ENCODE measurements around the gene GAS7.
"Not testable (repeated sequence)": the region's sequence is repeated elsewhere in the genome, so short reads cannot be mapped to it uniquely, and the experiment has no call there.

GAS7 gene

GRCh38 chr17:9937241-9937761 lies 261.1 kb downstream of the GAS7 start:
- peak; percentile 27 for DNase-seq

DNA sequence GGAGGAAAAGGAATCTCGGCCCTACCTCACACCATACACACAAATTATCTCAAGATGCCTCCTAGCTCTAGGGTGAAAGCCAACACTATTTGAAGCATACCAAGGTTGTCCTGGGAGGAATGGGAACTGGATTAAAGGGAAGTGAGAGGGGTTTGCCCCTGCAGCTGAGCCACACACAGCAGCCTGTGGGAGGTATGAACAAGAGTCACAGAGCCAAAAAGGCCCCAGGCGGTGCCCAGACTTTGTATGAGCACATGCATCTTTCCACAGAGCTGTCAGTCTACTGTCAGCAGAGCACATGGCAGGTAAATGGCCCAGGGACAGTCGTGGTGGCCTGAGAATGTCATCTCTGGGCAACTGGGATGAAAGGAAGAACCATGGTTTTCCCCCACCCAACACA lies 262.3 kb downstream of the GAS7 start:
- no peak for DNase-seq

DNA sequence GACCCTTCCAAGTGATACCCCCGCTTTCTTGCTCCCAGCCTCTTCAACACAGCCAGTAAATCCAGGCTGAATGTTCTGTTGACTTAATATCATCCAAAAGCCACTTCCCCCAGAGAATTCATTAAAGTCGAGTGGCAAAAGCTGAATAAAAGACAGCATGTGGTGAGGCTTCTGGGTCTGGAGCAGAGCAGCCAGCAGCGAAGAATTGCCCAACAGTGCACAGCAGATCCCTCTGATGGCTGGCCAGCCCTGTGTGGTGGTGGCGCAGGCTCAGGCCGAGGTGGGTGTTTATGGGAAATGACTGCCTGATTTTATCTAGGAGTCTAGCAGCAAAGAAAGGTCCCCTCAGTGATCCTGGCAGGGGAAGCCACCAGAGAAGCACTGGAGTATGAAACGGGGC lies 263.0 kb downstream of the GAS7 start:
- no peak for DNase-seq

DNA sequence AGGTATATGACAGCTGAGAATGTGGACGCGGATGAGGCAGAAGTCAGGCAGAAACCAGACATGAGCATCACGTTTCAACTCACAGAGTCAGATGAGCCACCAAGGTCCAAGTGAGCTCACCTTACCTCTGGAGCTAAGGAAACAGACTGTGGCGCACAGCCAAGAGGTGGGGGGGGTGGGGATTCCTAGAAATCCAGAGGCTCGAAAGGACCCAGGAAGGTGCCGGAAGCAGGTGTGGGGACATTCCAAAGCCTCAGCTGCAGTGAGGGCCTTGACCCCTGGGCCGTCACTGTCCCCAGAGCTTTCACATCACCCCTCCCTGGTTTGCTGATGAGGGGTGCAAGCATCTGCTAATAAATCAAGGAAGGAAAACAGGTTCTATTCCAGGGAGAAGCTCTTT lies 264.1 kb downstream of the GAS7 start:
- DNase-seq: no peak

GRCh38 chr17:9932491-9932890 lies 265.9 kb downstream of the GAS7 start:
- DNase-seq: peak; percentile 31

- no peak for DNase-seq
Observed at GRCh38 chr17:9931144-9931741, 267.2 kb downstream of the GAS7 start.

GRCh38 chr17:9929871-9930270 lies 268.5 kb downstream of the GAS7 start:
- no peak for DNase-seq

- DNase-seq: peak; percentile 83
Observed at GRCh38 chr17:9928601-9929333, 269.6 kb downstream of the GAS7 start.

DNA sequence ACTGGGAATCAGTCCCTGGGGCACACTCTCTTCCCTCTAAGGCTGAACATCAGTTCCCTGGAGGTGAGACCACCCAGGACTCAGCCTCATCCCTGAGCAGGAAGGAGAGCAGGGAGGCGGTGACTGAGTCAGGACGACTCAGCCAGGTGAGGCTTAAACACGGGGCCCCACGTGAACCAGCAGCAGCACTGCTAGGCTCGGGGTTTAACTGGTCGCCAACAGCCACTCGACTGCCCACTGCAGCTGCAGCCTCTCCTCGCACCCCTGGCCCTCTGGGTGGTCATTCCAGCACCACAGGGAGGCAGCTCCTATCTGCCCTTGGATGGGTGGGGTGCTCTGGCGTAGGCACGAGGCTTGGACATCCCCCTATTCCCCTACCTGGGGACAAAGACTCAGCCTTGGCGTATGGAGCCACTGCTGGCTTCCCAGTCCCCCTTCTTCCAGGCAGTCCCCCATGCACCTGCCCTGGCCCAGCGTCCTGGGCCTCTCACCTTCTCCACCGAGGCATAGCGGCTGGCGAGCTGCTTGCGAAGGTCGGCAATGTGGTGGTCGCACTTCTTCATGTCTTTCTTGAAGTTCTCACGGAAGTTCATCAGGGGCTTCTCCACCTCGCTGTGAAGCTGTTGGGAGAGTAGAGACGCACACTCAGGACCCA lies 272.1 kb downstream of the GAS7 start:
- DNase-seq: no peak

- no peak for DNase-seq
Observed at GRCh38 chr17:9925457-9925856, 272.9 kb downstream of the GAS7 start.

DNA sequence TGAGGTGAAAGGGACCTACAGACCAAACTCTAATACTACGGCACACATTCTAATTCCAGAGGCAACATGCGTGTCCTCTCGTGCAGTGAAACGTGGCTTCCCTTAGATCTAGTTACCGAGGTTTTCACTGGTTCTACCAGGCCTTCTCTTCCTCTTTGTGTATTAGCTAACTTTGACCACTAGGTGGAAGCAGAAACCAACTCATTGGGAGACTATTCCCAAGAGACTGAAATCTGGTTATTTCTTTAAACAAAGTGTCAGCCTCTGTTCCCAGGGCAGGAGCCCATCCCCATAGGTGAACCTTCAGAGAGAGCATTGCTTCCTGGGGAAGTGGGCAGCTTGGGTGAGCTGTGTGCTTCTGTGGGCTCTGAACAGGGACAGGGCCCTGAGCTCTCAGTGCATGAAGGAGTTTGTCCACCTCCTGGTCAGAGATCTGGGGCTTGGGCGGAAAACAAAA lies 273.6 kb downstream of the GAS7 start:
- peak; percentile 73 for DNase-seq

DNA sequence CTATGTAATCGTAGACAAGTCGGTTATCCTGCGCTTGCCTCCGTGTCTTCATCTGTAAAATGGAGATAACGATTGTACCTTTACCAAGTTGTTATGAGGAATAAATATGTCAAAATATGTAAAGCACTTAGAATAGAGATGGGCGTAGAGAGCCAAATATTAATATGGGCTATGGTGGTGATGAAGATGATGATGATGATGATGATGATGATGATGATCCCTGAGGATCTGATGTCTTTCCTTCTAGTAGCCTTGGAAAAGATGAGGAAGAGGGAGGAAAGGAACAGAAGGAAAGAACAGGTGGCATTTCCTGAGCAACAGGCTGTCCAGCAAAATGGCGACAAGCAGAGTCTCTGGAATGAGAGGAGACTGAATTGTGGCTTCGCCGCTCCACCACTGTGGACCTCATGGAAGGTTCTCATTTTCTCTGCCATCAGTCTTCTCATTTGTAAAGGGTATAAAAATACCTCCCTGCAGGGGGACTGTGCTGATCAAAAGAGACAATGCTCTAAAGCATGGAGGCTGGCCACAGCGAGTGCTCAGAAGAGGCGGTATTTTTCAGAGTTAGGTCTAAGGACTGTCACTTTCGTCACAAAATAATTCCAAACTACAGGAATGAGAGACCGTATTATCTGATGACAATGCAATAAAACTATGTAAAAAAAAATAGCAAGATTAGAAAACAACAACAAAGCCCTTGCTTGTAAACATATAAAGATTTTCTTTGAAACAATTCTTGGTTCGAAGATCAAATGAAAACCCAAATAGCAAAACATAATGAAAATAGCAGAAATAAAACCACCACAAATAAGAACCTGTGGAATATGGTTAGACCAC lies 276.2 kb downstream of the GAS7 start:
- no peak for DNase-seq

DNA sequence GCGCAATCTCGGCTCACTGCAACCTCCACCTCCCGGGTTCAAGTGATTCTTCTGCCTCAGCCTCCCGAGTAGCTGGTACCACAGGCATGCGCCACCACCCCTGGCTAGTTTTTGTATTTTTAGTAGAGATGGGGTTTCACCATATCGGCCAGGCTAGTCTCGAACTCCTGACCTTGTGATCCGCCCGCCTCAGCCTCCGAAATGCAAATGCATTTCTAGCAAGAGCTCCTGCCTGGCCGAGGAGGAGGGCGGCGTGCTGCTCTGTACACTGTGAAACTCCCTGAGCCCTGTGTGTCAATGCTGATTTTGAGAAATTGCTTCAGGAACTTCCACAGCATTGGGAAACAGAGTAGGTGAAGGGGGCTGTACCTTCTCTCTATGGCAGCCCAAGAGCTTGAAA lies 277.2 kb downstream of the GAS7 start:
- not testable (repeated sequence) for DNase-seq

DNA sequence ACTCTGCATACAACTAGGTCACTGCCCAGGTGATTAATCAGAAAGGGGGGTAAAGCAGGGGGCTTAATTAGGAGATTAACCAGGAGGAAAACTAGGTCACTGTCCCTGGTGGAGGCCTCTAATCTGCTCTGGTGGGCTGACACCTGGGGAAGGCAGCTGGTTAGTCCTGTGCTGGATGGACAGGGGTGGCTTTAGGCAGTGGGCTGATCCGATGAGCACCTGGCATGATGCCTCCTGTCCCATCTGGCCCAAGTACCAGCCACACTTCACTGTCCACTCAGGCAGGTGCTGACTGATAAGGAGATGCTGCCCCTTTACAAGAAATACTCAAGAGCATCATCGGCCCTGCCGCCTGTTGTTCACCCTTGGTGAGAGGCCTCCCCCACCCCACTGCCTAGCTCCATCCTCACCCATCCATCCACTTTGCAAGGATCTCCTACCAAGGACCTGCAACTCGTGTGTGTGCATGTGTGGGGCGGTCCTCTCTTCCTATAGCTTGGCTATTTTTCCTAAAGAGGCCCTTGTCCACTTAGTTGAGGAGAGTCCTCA lies 279.5 kb downstream of the GAS7 start:
- DNase-seq: no peak

- DNase-seq: no peak
Observed at GRCh38 chr17:9918352-9918751, 280.1 kb downstream of the GAS7 start.

DNA sequence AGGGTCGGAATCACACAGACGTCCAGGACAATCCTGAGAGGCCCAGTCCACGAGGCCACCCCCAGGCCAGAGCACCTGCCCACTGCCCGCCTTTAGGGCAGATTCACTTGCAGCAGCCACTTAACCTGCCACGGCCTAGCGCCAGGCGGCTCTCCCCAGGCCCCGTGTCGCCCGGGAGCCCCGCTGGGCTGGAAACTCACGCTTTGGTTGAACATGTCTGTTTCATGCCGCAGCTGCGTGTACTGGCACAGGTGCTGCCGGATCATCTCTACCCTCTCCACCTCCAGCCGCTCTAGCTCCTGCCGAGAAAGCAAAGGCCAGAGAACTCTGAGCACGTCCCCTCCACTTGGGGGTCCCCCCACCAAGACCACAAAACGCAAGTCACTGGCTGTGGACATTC lies 280.6 kb downstream of the GAS7 start:
- DNase-seq: no peak

DNA sequence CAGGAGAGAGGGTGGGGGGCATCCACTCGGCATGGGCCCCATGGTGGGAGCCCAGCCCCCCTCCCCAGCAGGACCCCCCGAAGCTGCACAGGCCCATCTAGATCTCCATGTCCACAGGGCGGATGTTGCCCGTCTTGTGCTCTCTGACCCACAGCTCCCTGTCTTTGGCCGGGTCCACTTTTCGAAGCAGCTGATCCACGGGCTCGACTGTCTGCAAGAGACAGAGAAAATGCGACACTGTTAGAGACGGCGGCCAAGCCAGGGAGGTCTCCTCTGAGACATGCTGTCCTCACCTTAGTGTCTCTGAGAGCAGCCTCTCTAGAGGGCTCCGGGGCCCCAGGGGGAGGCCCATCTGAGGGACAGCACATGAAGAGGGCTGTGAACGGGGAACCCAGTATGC lies 281.3 kb downstream of the GAS7 start:
- DNase-seq: no peak

DNA sequence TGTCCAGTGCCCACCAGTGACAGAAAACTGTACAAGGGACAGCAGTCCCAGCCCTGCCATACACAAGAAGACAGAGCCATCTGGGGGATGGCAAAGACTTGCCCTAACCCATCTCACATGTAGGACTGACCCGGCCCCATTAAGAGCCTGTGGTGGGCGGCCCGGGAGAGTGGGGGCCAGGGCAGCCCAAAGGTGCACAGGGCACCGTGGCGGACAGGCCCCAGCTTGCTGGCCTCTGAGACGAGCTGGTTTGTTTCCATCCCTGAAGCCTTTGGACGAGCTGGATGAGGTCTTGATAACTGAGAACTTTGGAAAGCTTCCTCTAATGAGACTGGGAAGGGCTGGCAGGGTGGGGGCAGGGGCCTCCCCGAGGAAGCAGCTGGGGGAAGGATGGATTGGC lies 282.3 kb downstream of the GAS7 start:
- no peak for DNase-seq

- DNase-seq: no peak
Observed at GRCh38 chr17:9913476-9913875, 284.9 kb downstream of the GAS7 start.

GRCh38 chr17:9912121-9913099 lies 286.0 kb downstream of the GAS7 start:
- no peak for DNase-seq

- DNase-seq: no peak
Observed at GRCh38 chr17:9911089-9911488, 287.3 kb downstream of the GAS7 start.

Measured in fibroblast of skin of back (primary cell).